ENCODE results near the gene HSPA1L.

Gene HSPA1L

GRCh38 chr6:31760790-31761189 is 54.3 kb downstream of the HSPA1L start:
- H3K36me3 ChIP-seq (ENCODE audit: control insufficient read depth in 2 of 2, insufficient read depth in 1 of 2, low read length in 2 of 2) = peaks cover 14 to 70% of the 10 kb centered on the region in 2 experiments; a peak in 2 of 3 replicates
- H3K4me1 ChIP-seq (ENCODE audit: control insufficient read depth, insufficient read depth, low read length) = no peaks in the 10 kb centered on the region
- ChIA-PET CTCF (interaction anchor here (3.9 kb wide), 1 partner anchor 9 kb away, joined by 33 read pairs; no protein-coding TSS in a partner anchor), POLR2A (interaction anchor here (0.6 to 1.7 kb wide), 3 partner anchors 8 to 20 kb away, joined by 3 to 5 read pairs (median 4); partner anchors contain the start of gene VWA7)
- H3K9me3 ChIP-seq (ENCODE audit: control insufficient read depth, insufficient read depth, low read depth, low read length) = no peaks in the 10 kb centered on the region
- H3K4me3 ChIP-seq (ENCODE audit: low read depth, low read length) = no peak overlapping the region
- H3K27ac ChIP-seq (ENCODE audit: extremely low read depth, low read depth, low read length) = no peak overlapping the region
- TF ChIP-seq SP7 (tag by site-specific recombination; IDR thresholded peaks at IDR 0.05) = no peak
- TF ChIP-seq ZNF664 (tag by site-specific recombination; IDR thresholded peaks at IDR 0.05) = no peak
- TF ChIP-seq ZNF48 (tag by site-specific recombination; IDR thresholded peaks at IDR 0.05) = no peak
- TF ChIP-seq GLIS1 (tag by site-specific recombination; IDR thresholded peaks at IDR 0.05) = no peak
- no peak for TF ChIP-seq MEIS1 (CRISPR knock-in tag; IDR thresholded peaks at IDR 0.05; ENCODE audit: borderline replicate concordance)

Data from HEK293 (cell line).